H9 (cell line): ENCODE results near the gene LPAR1. TPM values are rescaled to one million over a fixed set of nuclear protein-coding genes. Genes with fewer than 3 reads are reported as not detected.

ENCODE experiments used
- DNase-seq: peaks from one replicate; pipeline ENCODE4 v3.0.0-alpha.2; 2017
- H2AFZ ChIP-seq: one replicate; pipeline ENCODE4 v1.6.1; 2013; ENCODE audit warnings: mild to moderate bottlenecking, low read length, control low read depth, moderate library complexity
- H2AK5ac ChIP-seq: 2 replicates; pipeline ENCODE4 v1.6.1; 2013; ENCODE audit warnings: low read length, control low read depth, mixed read lengths; ENCODE audit not compliant: insufficient read length
- H2BK120ac ChIP-seq: one replicate; pipeline ENCODE4 v1.6.1; 2013; ENCODE audit warnings: low read depth, mild to moderate bottlenecking, low read length, control low read depth, inconsistent platforms; ENCODE audit not compliant: poor library complexity, severe bottlenecking
- H2BK12ac ChIP-seq: 2 replicates; pipeline ENCODE4 v1.6.1; 2013; ENCODE audit warnings: low read length, control low read depth, mixed read lengths, low read depth; ENCODE audit not compliant: insufficient read length
- H2BK15ac ChIP-seq: 2 replicates; pipeline ENCODE4 v1.6.1; 2013; ENCODE audit warnings: low read depth, low read length, control low read depth
- H2BK20ac ChIP-seq: one replicate; pipeline ENCODE4 v1.6.1; 2013; ENCODE audit warnings: low read depth, mild to moderate bottlenecking, low read length, control low read depth, inconsistent platforms; ENCODE audit not compliant: poor library complexity, severe bottlenecking
- H2BK5ac ChIP-seq: 2 replicates; pipeline ENCODE4 v1.6.1; 2013; ENCODE audit warnings: low read length, control low read depth, mixed read lengths; ENCODE audit not compliant: insufficient read length
- H3K14ac ChIP-seq: 2 replicates; pipeline ENCODE4 v1.6.1; 2013; ENCODE audit warnings: low read length, control low read depth; ENCODE audit not compliant: insufficient read depth
- H3K18ac ChIP-seq: 2 replicates; pipeline ENCODE4 v1.6.1; 2013; ENCODE audit warnings: low read depth, mild to moderate bottlenecking, mixed read lengths, low read length, control low read depth; ENCODE audit not compliant: insufficient read length
- H3K23ac ChIP-seq: 2 replicates; pipeline ENCODE4 v1.6.1; 2013; ENCODE audit warnings: low read length, control low read depth, mixed read lengths, low read depth; ENCODE audit not compliant: insufficient read length
- H3K23me2 ChIP-seq: 2 replicates; pipeline ENCODE4 v1.6.1; 2013; ENCODE audit warnings: low read depth, mild to moderate bottlenecking, mixed read lengths, low read length, control low read depth; ENCODE audit not compliant: insufficient read length, poor library complexity, severe bottlenecking
- H3K27ac ChIP-seq: 2 replicates; pipeline ENCODE4 v1.5.1; 2013; ENCODE audit warnings: low read length, control low read depth, mixed read lengths, low read depth; ENCODE audit not compliant: insufficient read length
- H3K27me3 ChIP-seq: 2 replicates; pipeline ENCODE4 v1.6.1; 2013; ENCODE audit warnings: low read length, control low read depth, inconsistent platforms; ENCODE audit not compliant: insufficient read depth
- H3K4ac ChIP-seq: 2 replicates; pipeline ENCODE4 v1.6.1; 2013; ENCODE audit warnings: low read depth, mild to moderate bottlenecking, control low read depth, inconsistent platforms, low read length, moderate library complexity
- H3K4me1 ChIP-seq: 2 replicates; pipeline ENCODE4 v1.6.1; 2013; ENCODE audit warnings: low read length, control low read depth, inconsistent platforms; ENCODE audit not compliant: insufficient read depth
- H3K4me2 ChIP-seq: 2 replicates; pipeline ENCODE4 v1.6.1; 2013; ENCODE audit warnings: low read length, control low read depth, mixed read lengths; ENCODE audit not compliant: insufficient read length, insufficient read depth
- H3K56ac ChIP-seq: 2 replicates; pipeline ENCODE4 v1.6.1; 2013; ENCODE audit warnings: low read depth, mild to moderate bottlenecking, mixed read lengths, low read length, control low read depth; ENCODE audit not compliant: insufficient read length
- H3K79me1 ChIP-seq: 2 replicates; pipeline ENCODE4 v1.6.1; 2013; ENCODE audit warnings: low read depth, mild to moderate bottlenecking, moderate library complexity, low read length, control low read depth, inconsistent platforms; ENCODE audit not compliant: insufficient read depth, poor library complexity, severe bottlenecking
- H3K79me2 ChIP-seq: 2 replicates; pipeline ENCODE4 v1.6.1; 2013; ENCODE audit warnings: low read length, control low read depth, inconsistent platforms; ENCODE audit not compliant: insufficient read depth
- H3K9ac ChIP-seq: 2 replicates; pipeline ENCODE4 v1.6.1; 2013; ENCODE audit warnings: low read length, control low read depth, mixed read lengths; ENCODE audit not compliant: insufficient read length; ENCODE audit errors: extremely low read depth
- H3K9me3 ChIP-seq: one replicate; pipeline ENCODE4 v1.6.1; 2013; ENCODE audit warnings: low read depth, low read length, inconsistent platforms; ENCODE audit not compliant: control insufficient read depth
- H3T11ph ChIP-seq: one replicate; pipeline ENCODE4 v1.6.1; 2013; ENCODE audit warnings: mild to moderate bottlenecking, low read length, control low read depth, inconsistent platforms
- H4K20me1 ChIP-seq: one replicate; pipeline ENCODE4 v1.6.1; 2013; ENCODE audit not compliant: control insufficient read depth, insufficient read length, insufficient read depth
- H4K5ac ChIP-seq: 2 replicates; pipeline ENCODE4 v1.6.1; 2013; ENCODE audit warnings: low read depth, mild to moderate bottlenecking, mixed read lengths, low read length, control low read depth; ENCODE audit not compliant: insufficient read length
- H4K8ac ChIP-seq: replicated peaks from 2 replicates; pipeline ENCODE4 v1.6.1; 2013; ENCODE audit warnings: low read length, control low read depth, mixed read lengths, low read depth; ENCODE audit not compliant: insufficient read length
- H4K91ac ChIP-seq: 2 replicates; pipeline ENCODE4 v1.6.1; 2013; ENCODE audit warnings: low read depth, mild to moderate bottlenecking, moderate library complexity, mixed read lengths, low read length, control low read depth; ENCODE audit not compliant: insufficient read length
- H3K27ac Mint-ChIP-seq, 3 experiments: 2 replicates in 2 of 3; 3 replicates in 1 of 3; pipeline ENCODE4 v1.8.0; 2020 to 2021; ENCODE audit warnings: mixed read lengths in 3 of 3, mild to moderate bottlenecking in 1 of 3, moderate library complexity in 1 of 3
- H3K27me3 Mint-ChIP-seq: 2 replicates; pipeline ENCODE4 v1.8.0; 2021; ENCODE audit warnings: low read depth, mild to moderate bottlenecking, moderate library complexity, mixed read lengths
- H3K36me3 Mint-ChIP-seq, 3 experiments: 2 replicates in 2 of 3; 3 replicates in 1 of 3; pipeline ENCODE4 v1.8.0; 2020 to 2021; ENCODE audit warnings: low read depth in 3 of 3, mixed read lengths in 3 of 3; ENCODE audit not compliant: insufficient read depth in 1 of 3
- H3K4me1 Mint-ChIP-seq, 2 experiments: 2 replicates each; pipeline ENCODE4 v1.8.0; 2020; ENCODE audit warnings: mixed read lengths in 2 of 2
- H3K4me3 Mint-ChIP-seq, 2 experiments: 2 replicates in 1 of 2; 3 replicates in 1 of 2; pipeline ENCODE4 v1.8.0; 2020 to 2021; ENCODE audit warnings: mild to moderate bottlenecking in 2 of 2, mixed read lengths in 2 of 2, moderate library complexity in 1 of 2
- H3K9me3 Mint-ChIP-seq, 2 experiments: 2 replicates in 1 of 2; 3 replicates in 1 of 2; pipeline ENCODE4 v1.8.0; 2020; ENCODE audit warnings: mild to moderate bottlenecking in 2 of 2, mixed read lengths in 2 of 2, moderate library complexity in 1 of 2
- CTCF ChIP-seq: fragments of 200-600 bp; sonication (generic); conservative IDR thresholded peaks from 3 replicates; pipeline ENCODE4 v1.8.0; 2021; ENCODE audit warnings: antibody characterized with exemption, mild to moderate bottlenecking
- WGBS: extraction: QIAGEN DNeasy Blood & Tissue Kit; methylation state at CpG from one replicate; pipeline ENCODE4 v1.1.7; 2013; ENCODE audit warnings: missing lambda C conversion rate, low lambda C conversion rate, mixed read lengths; ENCODE audit not compliant: insufficient read length; ENCODE audit errors: extremely low coverage; 5-methylcytosine and 5-hydroxymethylcytosine counted together
- total RNA-seq: library from RNA; stranded (reverse); gene quantifications from 2 replicates; pipeline ENCODE4 v1.2.1, GENCODE V29; 2021

Gene LPAR1
- total RNA-seq, 1 experiment from 2014 or later: 1.3 TPM

GRCh38 chr9:110871736-110872135, 166.5 kb downstream of the LPAR1 start:
- H3K9me3 Mint-ChIP-seq: peaks cover 0 to 3% of the 10 kb centered on the region in 2 experiments; a peak in 1 of 5 replicates
- no peak overlapping the region for H3K4me3 Mint-ChIP-seq
- H3K27me3 ChIP-seq: no peaks in the 10 kb centered on the region
- H3K56ac ChIP-seq: no peak overlapping the region
- no peak for TF ChIP-seq CTCF
- no peak overlapping the region for H3K4me2 ChIP-seq
- H3K4ac ChIP-seq: no peak overlapping the region
- H4K20me1 ChIP-seq: no peaks in the 10 kb centered on the region
- H3K79me2 ChIP-seq: no peaks in the 10 kb centered on the region
- H2BK15ac ChIP-seq: no peak overlapping the region
- no peaks in the 10 kb centered on the region for H3K79me1 ChIP-seq
- H2BK120ac ChIP-seq: no peak overlapping the region
- no peak overlapping the region for H2AFZ ChIP-seq
- no peak overlapping the region for H3T11ph ChIP-seq
- no peaks in the 10 kb centered on the region for H3K27me3 Mint-ChIP-seq
- no peak for DNase-seq
- no peaks in the 10 kb centered on the region for H3K23me2 ChIP-seq
- peaks cover 2 to 5% of the 10 kb centered on the region in 2 experiments for H3K4me1 Mint-ChIP-seq
- no peak overlapping the region for H4K91ac ChIP-seq
- no peaks in the 10 kb centered on the region for H3K9me3 ChIP-seq
- no peak overlapping the region for H3K14ac ChIP-seq
- no peak overlapping the region for H4K8ac ChIP-seq
- no peak overlapping the region for H2BK20ac ChIP-seq
- H3K18ac ChIP-seq: no peak overlapping the region
- no peak overlapping the region for H3K9ac ChIP-seq
- no CpG with 5 or more reads among the region's 1 CpG for WGBS
- no peak overlapping the region for H3K27ac ChIP-seq
- H2AK5ac ChIP-seq: no peak overlapping the region
- H3K4me1 ChIP-seq: no peaks in the 10 kb centered on the region; the same call in 1 of the 2 replicates
- H3K36me3 Mint-ChIP-seq: no peaks in the 10 kb centered on the region; a peak in 1 of 7 replicates
- H3K23ac ChIP-seq: no peak overlapping the region
- no peak overlapping the region for H2BK12ac ChIP-seq
- H4K5ac ChIP-seq: no peak overlapping the region
- H2BK5ac ChIP-seq: no peak overlapping the region
- H3K27ac Mint-ChIP-seq: no peak overlapping the region
